SU-DHL-6 (cell line): ENCODE results near the gene SLC44A5.

Experiments
- H2AFZ ChIP-seq: fragments of 200-600 bp; sonication (generic); 2 replicates; pipeline ENCODE4 v1.6.1; 2014; ENCODE audit warnings: low read depth, mild to moderate bottlenecking, moderate library complexity, mixed read lengths, antibody characterized with exemption, low read length; ENCODE audit not compliant: severe bottlenecking
- H3F3A ChIP-seq: fragments of 200-600 bp; shearing (Covaris generic); 2 replicates; pipeline ENCODE4 v1.6.0; 2016; ENCODE audit warnings: antibody characterized with exemption, mild to moderate bottlenecking; ENCODE audit not compliant: insufficient read depth
- H3K27ac ChIP-seq: fragments of 200-600 bp; sonication (generic); 2 replicates; pipeline ENCODE4 v1.5.1; 2016; ENCODE audit warnings: low read depth, mild to moderate bottlenecking, low read length, moderate library complexity, mixed read lengths
- H3K27me3 ChIP-seq: fragments of 200-600 bp; sonication (generic), shearing (Covaris generic); 2 replicates; pipeline ENCODE4 v1.6.0; 2014; ENCODE audit warnings: mild to moderate bottlenecking, low read length
- H3K36me3 ChIP-seq: fragments of 200-600 bp; sonication (generic); 2 replicates; pipeline ENCODE4 v1.6.1; 2014; ENCODE audit warnings: mild to moderate bottlenecking, low read length, mixed read lengths
- H3K4me2 ChIP-seq: fragments of 300-600, 200-600 bp; shearing (Covaris generic), sonication (generic); 2 replicates; pipeline ENCODE4 v1.6.0; 2014; ENCODE audit warnings: low read length, low read depth, mild to moderate bottlenecking; ENCODE audit not compliant: poor library complexity, severe bottlenecking
- H3K4me3 ChIP-seq: fragments of 200-600 bp; sonication (generic); 2 replicates; pipeline ENCODE4 v1.5.1; 2014; ENCODE audit warnings: antibody characterized with exemption, low read length, mild to moderate bottlenecking, mixed read lengths; ENCODE audit not compliant: insufficient read depth, poor library complexity, severe bottlenecking
- H3K79me2 ChIP-seq: fragments of 200-600 bp; sonication (generic); 2 replicates; pipeline ENCODE4 v1.6.1; 2014; ENCODE audit warnings: mild to moderate bottlenecking, low read length, moderate library complexity; ENCODE audit not compliant: insufficient read depth
- H3K9ac ChIP-seq: fragments of 200-600 bp; sonication (generic); 2 replicates; pipeline ENCODE4 v1.7.0; 2014; ENCODE audit warnings: mild to moderate bottlenecking, low read length
- H3K9me2 ChIP-seq: fragments of 200-600 bp; sonication (generic); replicated peaks from 2 replicates; pipeline ENCODE4 v1.6.1; 2014; ENCODE audit warnings: low read length; ENCODE audit not compliant: insufficient read depth
- H3K9me3 ChIP-seq: fragments of 200-600 bp; sonication (generic); 2 replicates; pipeline ENCODE4 v1.6.1; 2014; ENCODE audit warnings: low read length, mixed read lengths; ENCODE audit not compliant: insufficient read depth
- H4K20me1 ChIP-seq: fragments of 200-600 bp; sonication (generic); 2 replicates; pipeline ENCODE4 v1.6.1; 2014; ENCODE audit warnings: low read depth, mild to moderate bottlenecking, antibody characterized with exemption, low read length, moderate library complexity, mixed read lengths
- CTCF ChIP-seq: fragments of 200-600 bp; sonication (generic); IDR thresholded peaks from one replicate; pipeline ENCODE4 v1.5.1; 2017; ENCODE audit warnings: antibody characterized with exemption, mild to moderate bottlenecking, low read length, moderate library complexity; ENCODE audit not compliant: insufficient read depth, poor library complexity, severe bottlenecking
- EZH2phosphoT487 ChIP-seq: fragments of 200-600 bp; sonication (generic), shearing (Covaris generic); conservative IDR thresholded peaks from 2 replicates; pipeline ENCODE4 v1.6.1; 2018; ENCODE audit warnings: mild to moderate bottlenecking, antibody characterized with exemption, low read length, moderate library complexity, mixed read lengths

The SLC44A5 gene

GRCh38 chr1:75625795-75626194, 14.9 kb upstream of the SLC44A5 start:
- H3K9me2 ChIP-seq, result no peaks in the 10 kb centered on the region
- TF ChIP-seq CTCF (no peak), EZH2phosphoT487 (no peak)
- no peaks in the 10 kb centered on the region for H3K79me2 ChIP-seq
- H3K27me3 ChIP-seq, result no peaks in the 10 kb centered on the region
- no peak overlapping the region for H3K4me2 ChIP-seq
- H3K9ac ChIP-seq, result no peak overlapping the region
- H4K20me1 ChIP-seq, result no peaks in the 10 kb centered on the region
- H3F3A ChIP-seq, result no peaks in the 10 kb centered on the region
- H2AFZ ChIP-seq, result no peak overlapping the region
- H3K36me3 ChIP-seq, result no peaks in the 10 kb centered on the region
- H3K9me3 ChIP-seq, result no peaks in the 10 kb centered on the region
- no peak overlapping the region for H3K4me3 ChIP-seq
- no peak overlapping the region for H3K27ac ChIP-seq

- Histone ChIP-seq H4K20me1 (no peaks in the 10 kb centered on the region), H3K9me2 (no peaks in the 10 kb centered on the region), H3F3A (no peaks in the 10 kb centered on the region), H3K36me3 (no peaks in the 10 kb centered on the region), H2AFZ (no peak overlapping the region), H3K9ac (no peak overlapping the region), H3K9me3 (no peaks in the 10 kb centered on the region), H3K4me3 (no peak overlapping the region), H3K27ac (no peak overlapping the region), H3K79me2 (no peaks in the 10 kb centered on the region), H3K27me3 (no peaks in the 10 kb centered on the region), H3K4me2 (no peak overlapping the region)
- TF ChIP-seq EZH2phosphoT487, result no peak
- TF ChIP-seq CTCF, result no peak
Measured at GRCh38 chr1:75618382-75618781, 7.5 kb upstream of the SLC44A5 start.

GRCh38 chr1:75616436-75617433, 5.8 kb upstream of the SLC44A5 start:
- H3F3A ChIP-seq, result no peaks in the 10 kb centered on the region
- no peaks in the 10 kb centered on the region for H3K27me3 ChIP-seq
- no peaks in the 10 kb centered on the region for H4K20me1 ChIP-seq
- no peak for TF ChIP-seq EZH2phosphoT487
- no peak for TF ChIP-seq CTCF
- no peaks in the 10 kb centered on the region for H3K9me2 ChIP-seq
- no peaks in the 10 kb centered on the region for H3K79me2 ChIP-seq
- no peaks in the 10 kb centered on the region for H3K36me3 ChIP-seq
- H3K4me3 ChIP-seq, result no peak overlapping the region
- no peak overlapping the region for H3K27ac ChIP-seq
- H2AFZ ChIP-seq, result no peak overlapping the region
- H3K9me3 ChIP-seq, result no peaks in the 10 kb centered on the region
- no peak overlapping the region for H3K9ac ChIP-seq
- no peak overlapping the region for H3K4me2 ChIP-seq
